Effector memory CD4-positive, alpha-beta T cell (primary cell): ENCODE data around the gene GNAQ.

Experiments used
- DNase-seq, 3 donors: peaks; one replicate each; pipeline ENCODE4 v3.0.0-alpha.2; 2020
- H3K27ac ChIP-seq: 2 replicates; pipeline ENCODE4 v1.7.0; 2013; ENCODE audit warnings: mild to moderate bottlenecking, low read length, moderate library complexity; ENCODE audit not compliant: insufficient read depth, poor library complexity, severe bottlenecking
- H3K27me3 ChIP-seq: replicated peaks from 2 replicates; pipeline ENCODE4 v1.7.0; 2013; ENCODE audit warnings: mild to moderate bottlenecking, low read length; ENCODE audit not compliant: insufficient read depth, control insufficient read depth, poor library complexity, severe bottlenecking
- H3K36me3 ChIP-seq: 2 replicates; pipeline ENCODE4 v1.7.0; 2013; ENCODE audit warnings: mild to moderate bottlenecking, low read length, moderate library complexity; ENCODE audit not compliant: control insufficient read depth, insufficient read depth
- H3K4me1 ChIP-seq: 2 replicates; pipeline ENCODE4 v1.7.0; 2013; ENCODE audit warnings: low read length, mild to moderate bottlenecking; ENCODE audit not compliant: control insufficient read depth, insufficient read depth, poor library complexity, severe bottlenecking
- H3K4me3 ChIP-seq: 2 replicates; pipeline ENCODE4 v1.7.0; 2013; ENCODE audit warnings: low read length, low read depth, mild to moderate bottlenecking; ENCODE audit not compliant: insufficient read depth, poor library complexity, severe bottlenecking
- H3K9me3 ChIP-seq: 2 replicates; pipeline ENCODE4 v1.7.0; 2013; ENCODE audit warnings: mild to moderate bottlenecking, low read length, moderate library complexity; ENCODE audit not compliant: control insufficient read depth

Gene GNAQ

DNA sequence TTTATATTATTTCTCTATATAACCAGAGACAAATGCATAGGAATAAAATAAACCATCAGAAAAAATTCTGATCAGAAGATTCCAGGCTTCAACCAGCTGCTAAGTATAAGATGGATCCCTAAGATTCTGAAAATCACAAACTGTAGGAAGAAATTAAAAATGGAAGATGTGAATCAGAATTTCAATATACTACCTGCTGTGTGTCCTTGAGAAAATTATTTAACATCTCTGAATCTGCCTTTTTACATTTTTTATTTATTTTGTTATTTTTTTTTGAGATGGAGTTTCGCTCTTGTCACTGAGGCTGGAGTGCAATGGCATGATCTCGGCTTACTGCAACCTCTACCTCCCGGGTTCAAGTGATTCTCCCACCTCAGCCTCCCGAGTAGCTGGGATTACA, 187.2 kb downstream of the GNAQ start:
- H3K4me1 ChIP-seq = peaks cover 3% of the 10 kb centered on the region
- no peaks in the 10 kb centered on the region for H3K27me3 ChIP-seq

DNA sequence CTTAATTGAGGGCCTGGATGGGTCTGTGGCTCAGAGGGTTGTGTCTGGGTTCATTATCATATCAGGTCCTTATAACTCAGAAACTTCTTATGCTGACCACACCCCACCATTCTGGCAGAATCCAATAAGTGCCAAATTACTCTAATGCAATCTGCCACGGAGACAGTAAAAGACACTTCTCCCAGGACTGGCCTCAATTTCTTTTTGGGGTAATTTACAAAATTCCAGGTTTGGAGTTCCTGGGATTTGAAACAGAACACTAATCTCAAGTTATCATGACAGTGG, 187.8 kb downstream of the GNAQ start:
- H3K4me3 ChIP-seq = no peak overlapping the region
- peaks cover 3% of the 10 kb centered on the region for H3K4me1 ChIP-seq
- no peaks in the 10 kb centered on the region for H3K36me3 ChIP-seq
- H3K9me3 ChIP-seq = no peaks in the 10 kb centered on the region
- H3K27ac ChIP-seq = no peak overlapping the region
- no peaks in the 10 kb centered on the region for H3K27me3 ChIP-seq
- DNase-seq = no peak

More for the DNA sequence above, 187.2 kb downstream of the GNAQ start:
- H3K9me3 ChIP-seq = no peaks in the 10 kb centered on the region
- H3K36me3 ChIP-seq = no peaks in the 10 kb centered on the region
- no peak for DNase-seq
- H3K27ac ChIP-seq = no peak overlapping the region
- no peak overlapping the region for H3K4me3 ChIP-seq

DNA sequence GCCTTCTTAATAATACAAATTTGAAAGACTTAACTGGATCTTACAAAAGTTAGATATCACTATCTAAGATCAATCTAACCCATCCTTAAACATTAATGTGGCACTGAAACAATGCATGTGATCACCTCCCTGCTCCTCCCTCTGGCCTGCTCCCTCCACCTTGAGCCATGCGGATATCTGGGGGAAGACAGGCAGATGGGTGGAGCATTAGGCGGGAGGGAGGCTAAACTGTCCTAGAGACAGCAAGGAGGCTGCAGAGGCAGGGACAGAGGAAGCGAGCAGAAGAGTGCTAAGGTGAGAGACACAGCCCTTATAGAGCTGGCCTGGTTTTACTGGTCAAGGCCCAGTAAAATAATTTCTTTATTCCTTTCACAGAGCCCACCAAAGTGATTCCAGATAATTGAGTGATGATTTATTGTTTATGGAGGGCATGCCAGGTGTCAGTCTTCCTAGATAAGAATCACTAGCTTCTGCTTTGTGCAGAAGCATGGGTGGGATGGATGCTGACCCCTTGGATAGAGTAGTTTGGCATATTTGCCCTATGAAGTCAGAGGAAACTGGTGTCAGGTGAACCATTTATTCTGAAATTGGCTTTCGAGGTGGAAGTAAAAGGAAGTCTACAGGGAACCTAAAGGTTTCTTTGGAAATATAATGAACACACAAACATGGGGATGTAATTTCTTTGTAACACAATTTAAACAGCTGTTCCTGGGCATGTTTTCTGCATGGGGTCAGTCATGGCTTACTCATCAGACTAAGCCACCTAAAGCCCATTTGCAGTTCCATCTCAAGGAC, 188.3 kb downstream of the GNAQ start:
- Histone ChIP-seq H3K4me3 (no peak overlapping the region), H3K27me3 (no peaks in the 10 kb centered on the region), H3K36me3 (no peaks in the 10 kb centered on the region), H3K9me3 (no peaks in the 10 kb centered on the region), H3K4me1 (peaks cover 3% of the 10 kb centered on the region), H3K27ac (no peak overlapping the region)
- no peak for DNase-seq

DNA sequence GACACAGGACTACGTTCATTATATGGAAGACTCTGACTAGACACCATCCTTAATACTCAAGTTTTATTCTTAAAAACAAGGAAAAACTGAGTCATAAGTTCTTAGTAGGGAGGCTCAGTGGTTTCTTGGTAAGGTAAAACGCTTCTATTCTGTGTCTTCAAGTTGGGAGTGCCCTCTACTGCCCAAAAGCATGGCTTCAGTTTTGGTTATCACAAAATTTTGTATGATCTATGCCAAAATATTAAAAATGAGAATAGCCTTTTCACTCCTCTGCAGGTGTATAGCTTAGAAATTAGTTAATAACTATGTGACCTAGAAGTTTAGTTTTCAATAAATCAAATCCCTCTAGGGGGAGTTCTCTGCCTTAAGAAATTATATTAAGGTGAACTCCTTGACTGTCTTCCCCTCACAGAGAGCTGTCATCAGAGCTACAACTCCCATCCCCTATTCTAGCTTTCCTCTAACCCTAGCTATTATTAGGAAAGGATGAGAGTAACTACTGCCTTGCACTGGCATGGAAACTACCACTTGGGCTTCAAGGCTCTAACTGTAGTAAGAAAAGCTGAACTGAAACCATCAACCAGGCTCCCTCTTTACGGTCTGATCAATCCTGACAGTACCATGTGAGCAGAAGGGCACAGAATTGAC, 189.7 kb downstream of the GNAQ start:
- H3K4me3 ChIP-seq = no peak overlapping the region
- H3K9me3 ChIP-seq = no peaks in the 10 kb centered on the region
- H3K27ac ChIP-seq = no peak overlapping the region
- no peaks in the 10 kb centered on the region for H3K27me3 ChIP-seq
- no peak for DNase-seq
- H3K36me3 ChIP-seq = no peaks in the 10 kb centered on the region
- H3K4me1 ChIP-seq = no peaks in the 10 kb centered on the region

DNA sequence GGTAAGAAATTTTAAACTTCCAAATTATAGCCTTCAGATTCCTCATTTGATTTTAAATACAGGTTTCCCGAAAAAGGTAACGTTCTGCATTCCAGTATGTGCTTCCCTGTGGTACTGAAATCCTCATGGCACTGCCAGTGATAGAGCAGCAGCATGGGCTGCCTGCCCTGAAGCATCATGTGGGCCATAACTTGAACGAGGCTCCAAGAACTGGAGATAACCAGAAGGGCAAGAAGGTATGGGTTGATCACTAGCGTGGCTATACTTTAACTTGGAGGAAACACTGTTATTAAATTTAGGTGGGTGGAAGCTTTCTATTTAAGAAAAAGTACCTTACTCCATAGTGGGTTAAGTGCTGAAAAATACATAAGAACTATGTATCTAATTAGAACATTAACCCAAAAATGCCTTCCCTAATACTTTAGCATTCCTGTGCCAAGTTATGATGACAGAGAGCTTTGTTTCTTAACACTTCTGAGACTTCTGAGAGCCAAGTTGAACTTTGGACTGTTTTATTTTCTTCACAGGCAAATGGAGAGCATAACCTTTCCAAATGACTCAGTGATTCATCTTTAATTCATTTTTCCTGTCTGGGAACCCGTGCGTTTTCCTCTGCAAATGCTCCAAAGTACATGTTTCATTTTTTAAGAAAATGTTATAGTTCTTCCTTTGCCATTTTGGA, 192.0 kb downstream of the GNAQ start:
- Histone ChIP-seq H3K4me1 (no peaks in the 10 kb centered on the region), H3K9me3 (no peaks in the 10 kb centered on the region), H3K27ac (no peak overlapping the region), H3K4me3 (no peak overlapping the region), H3K36me3 (no peaks in the 10 kb centered on the region), H3K27me3 (no peaks in the 10 kb centered on the region)
- no peak for DNase-seq

GRCh38 chr9:77838986-77839385, 192.6 kb downstream of the GNAQ start:
- no peaks in the 10 kb centered on the region for H3K27me3 ChIP-seq
- H3K4me3 ChIP-seq = no peak overlapping the region
- no peaks in the 10 kb centered on the region for H3K9me3 ChIP-seq
- no peaks in the 10 kb centered on the region for H3K4me1 ChIP-seq
- H3K27ac ChIP-seq = no peak overlapping the region
- no peaks in the 10 kb centered on the region for H3K36me3 ChIP-seq
- no peak for DNase-seq

DNA sequence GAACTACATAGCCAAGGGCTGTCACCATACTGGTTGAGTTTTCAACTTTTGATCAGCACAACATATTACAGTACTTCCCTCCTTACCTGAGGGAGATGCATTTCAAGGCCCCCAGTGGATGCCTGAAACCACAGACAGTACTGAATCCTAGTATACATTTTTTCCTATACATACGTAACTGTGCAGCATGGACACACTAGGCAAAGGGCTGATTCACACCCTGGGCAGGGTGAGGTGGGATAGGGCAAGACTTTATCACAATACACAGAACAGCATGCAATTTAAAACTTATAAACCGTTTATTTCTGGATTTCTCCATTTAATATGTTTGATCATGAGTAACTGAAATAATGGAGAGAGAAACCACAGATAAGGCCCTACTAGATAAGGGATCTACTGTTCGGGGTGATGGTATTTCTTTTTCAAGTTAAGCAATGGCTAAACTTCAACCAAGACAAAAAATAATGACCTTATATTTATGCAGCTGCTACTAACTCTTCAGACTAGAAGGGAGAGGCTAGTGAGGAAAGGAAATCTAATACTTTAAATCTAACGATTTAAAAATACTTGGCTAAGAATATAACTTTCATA, 196.6 kb downstream of the GNAQ start:
- Histone ChIP-seq H3K9me3 (no peaks in the 10 kb centered on the region), H3K36me3 (no peaks in the 10 kb centered on the region), H3K4me1 (no peaks in the 10 kb centered on the region), H3K27me3 (no peaks in the 10 kb centered on the region), H3K4me3 (no peak overlapping the region), H3K27ac (no peak overlapping the region)
- no peak for DNase-seq

DNA sequence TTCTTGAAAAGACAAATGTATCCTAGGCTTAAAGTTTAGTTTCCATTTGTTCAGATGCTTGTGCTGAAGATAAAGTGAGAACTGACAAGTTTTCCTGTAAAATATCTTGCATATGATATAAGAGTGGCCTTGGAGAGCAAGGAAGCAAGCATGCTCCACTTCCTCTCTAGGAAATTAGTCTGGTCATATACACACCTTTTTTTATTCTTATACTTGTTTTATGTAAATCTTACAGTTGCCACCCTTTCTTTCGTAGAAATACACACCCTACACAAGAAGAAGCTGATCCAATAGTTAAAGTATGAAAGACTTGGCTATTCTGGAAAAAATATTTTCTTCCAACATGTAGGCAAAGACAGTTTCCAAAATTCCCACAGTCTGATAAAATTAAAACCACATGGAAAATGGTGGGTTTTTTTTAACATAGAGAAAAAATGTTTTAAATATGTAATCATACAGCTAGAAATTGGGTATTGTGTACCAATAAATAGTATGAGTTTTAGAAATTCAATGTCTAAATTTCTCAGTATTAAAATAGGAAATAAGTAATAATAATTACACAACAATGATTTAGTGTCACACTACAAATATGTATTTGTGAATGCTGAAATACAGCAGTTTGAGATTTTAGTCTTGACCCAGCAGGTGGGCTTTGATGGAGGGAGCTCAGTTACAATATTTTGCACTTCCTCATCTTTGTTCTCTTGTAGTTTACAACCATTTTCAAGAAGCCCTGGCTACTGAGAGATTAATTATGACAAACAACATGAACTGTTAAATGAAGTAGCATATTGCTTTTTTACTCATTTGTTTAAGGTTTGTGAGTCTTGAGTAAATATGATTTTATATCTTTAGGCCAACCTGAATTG, 197.8 kb downstream of the GNAQ start:
- H3K9me3 ChIP-seq = no peaks in the 10 kb centered on the region
- H3K36me3 ChIP-seq = no peaks in the 10 kb centered on the region
- H3K4me1 ChIP-seq = no peaks in the 10 kb centered on the region
- DNase-seq = no peak
- H3K27me3 ChIP-seq = no peaks in the 10 kb centered on the region
- no peak overlapping the region for H3K4me3 ChIP-seq
- no peak overlapping the region for H3K27ac ChIP-seq

DNA sequence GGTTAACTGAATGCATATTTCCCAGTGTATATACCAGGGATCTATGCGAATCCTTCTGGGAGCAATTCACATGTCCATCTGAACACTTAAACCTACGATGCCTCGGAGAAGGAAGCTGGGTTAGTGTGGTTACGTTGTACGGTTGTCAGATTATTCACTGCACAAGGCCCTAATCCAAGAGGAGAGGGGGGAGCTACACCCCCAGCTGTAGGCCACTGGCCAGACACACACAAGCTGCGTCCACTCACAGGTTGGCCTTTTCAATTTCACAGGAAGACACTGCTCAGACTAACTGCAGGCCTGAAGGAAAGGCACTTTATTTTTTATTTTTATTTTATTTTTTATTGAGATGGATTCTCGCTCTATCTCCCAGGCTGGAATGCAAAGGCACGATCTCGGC, 199.0 kb downstream of the GNAQ start:
- DNase-seq = no peak
- no peak overlapping the region for H3K4me3 ChIP-seq
- no peaks in the 10 kb centered on the region for H3K9me3 ChIP-seq
- no peaks in the 10 kb centered on the region for H3K27me3 ChIP-seq
- H3K4me1 ChIP-seq = no peaks in the 10 kb centered on the region
- H3K36me3 ChIP-seq = no peaks in the 10 kb centered on the region
- no peak overlapping the region for H3K27ac ChIP-seq
